Omental fat pad (tissue), 4 donors: Measurements from ENCODE around the gene FBXW7. TPM values are rescaled to one million over a fixed set of nuclear protein-coding genes. Genes with fewer than 3 reads are reported as not detected.

Experiments used
- ATAC-seq: fragments of 150-250 bp; one replicate; pipeline ENCODE4 v1.9.1; 2016; ENCODE audit warnings: mild to moderate bottlenecking, moderate library complexity; ENCODE audit not compliant: low FRiP score
- DNase-seq: peaks from one replicate; pipeline ENCODE4 v3.0.0-alpha.2; 2019; ENCODE audit warnings: low spot score
- CTCF ChIP-seq, 3 donors: fragments of 450-650 bp; IDR thresholded peaks; one replicate each; pipeline ENCODE4 v1.5.1; 2016 to 2017; ENCODE audit warnings: antibody characterized with exemption in 3 of 3, mild to moderate bottlenecking in 3 of 3, moderate library complexity in 2 of 3
- total RNA-seq, 4 donors: library from RNA; depleted of rRNA; stranded (reverse); fragments of >200 nt; gene quantifications; one replicate each; pipeline ENCODE4 v1.1.0, GENCODE V29; 2016

Gene FBXW7
- total RNA-seq, 4 donors from 2014 or later, result 44.3 to 62.0 (median 49.9) TPM

- no peak for TF ChIP-seq CTCF (IDR thresholded peaks at IDR 0.05)
- DNase-seq (no peak), ATAC-seq (no peak)
Measured at GRCh38 chr4:152464030-152464823, 71.7 kb downstream of the FBXW7 start.

GRCh38 chr4:152463562-152463961 is 72.3 kb downstream of the FBXW7 start:
- no peak for ATAC-seq
- no peak for TF ChIP-seq CTCF (IDR thresholded peaks at IDR 0.05)
- DNase-seq, result no peak

GRCh38 chr4:152462695-152463094 is 73.2 kb downstream of the FBXW7 start:
- DNase-seq (no peak), ATAC-seq (no peak)
- no peak for TF ChIP-seq CTCF (IDR thresholded peaks at IDR 0.05)

GRCh38 chr4:152462047-152462446 is 73.8 kb downstream of the FBXW7 start:
- DNase-seq (no peak), ATAC-seq (no peak)
- TF ChIP-seq CTCF (IDR thresholded peaks at IDR 0.05), result no peak

GRCh38 chr4:152460488-152460887 is 75.4 kb downstream of the FBXW7 start:
- DNase-seq, result no peak
- no peak for TF ChIP-seq CTCF (IDR thresholded peaks at IDR 0.05)
- ATAC-seq, result no peak

- no peak for ATAC-seq
- TF ChIP-seq CTCF (IDR thresholded peaks at IDR 0.05), result no peak
- DNase-seq, result no peak
Measured at GRCh38 chr4:152459326-152459725, 76.6 kb downstream of the FBXW7 start.

- DNase-seq, result no peak
- ATAC-seq, result no peak
- TF ChIP-seq CTCF (IDR thresholded peaks at IDR 0.05), result no peak
Measured at GRCh38 chr4:152458801-152459302, 77.0 kb downstream of the FBXW7 start.
